AG09309 (cell line): ENCODE measurements around the gene RPL12.

ENCODE experiments used
- DNase-seq: peaks from one replicate; pipeline ENCODE4 v3.0.0-alpha.2; 2010; ENCODE audit warnings: low read depth
- H3K4me3 ChIP-seq: 2 replicates; pipeline ENCODE4 v1.5.1; 2011; ENCODE audit warnings: mild to moderate bottlenecking, low read depth, low read length, moderate library complexity; ENCODE audit not compliant: control insufficient read depth
- TF ChIP-seq, protein P1 (sequence below): IDR thresholded peaks from 2 replicates; pipeline ENCODE4 v1.5.1; 2011; ENCODE audit warnings: mild to moderate bottlenecking, low read depth, low read length, inconsistent platforms; ENCODE audit not compliant: insufficient read depth, control insufficient read depth; ENCODE audit errors: missing control alignments

Gene RPL12

DNA sequence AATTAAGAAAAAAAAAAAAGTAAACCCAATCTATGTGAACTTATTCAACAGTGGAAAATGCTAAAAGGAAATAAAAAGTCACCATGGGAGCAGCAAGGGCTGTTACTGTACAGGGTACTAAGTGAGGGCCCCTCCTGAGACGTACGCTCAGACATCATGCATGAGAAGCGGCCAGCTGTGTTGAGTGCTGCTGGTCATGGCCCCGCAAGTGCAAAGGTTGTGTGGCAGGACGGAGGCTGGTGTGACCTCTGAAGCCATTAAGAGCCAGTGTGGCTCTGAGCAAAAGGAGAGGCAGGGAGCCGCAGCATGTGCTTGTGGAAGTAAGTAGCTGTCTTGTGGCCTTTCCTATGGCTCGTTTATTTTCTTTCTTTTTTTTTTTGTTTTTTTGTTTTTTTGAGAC lies 30.1 kb downstream of the RPL12 start:
- no peak overlapping the region for H3K4me3 ChIP-seq
- no peak for DNase-seq

DNA sequence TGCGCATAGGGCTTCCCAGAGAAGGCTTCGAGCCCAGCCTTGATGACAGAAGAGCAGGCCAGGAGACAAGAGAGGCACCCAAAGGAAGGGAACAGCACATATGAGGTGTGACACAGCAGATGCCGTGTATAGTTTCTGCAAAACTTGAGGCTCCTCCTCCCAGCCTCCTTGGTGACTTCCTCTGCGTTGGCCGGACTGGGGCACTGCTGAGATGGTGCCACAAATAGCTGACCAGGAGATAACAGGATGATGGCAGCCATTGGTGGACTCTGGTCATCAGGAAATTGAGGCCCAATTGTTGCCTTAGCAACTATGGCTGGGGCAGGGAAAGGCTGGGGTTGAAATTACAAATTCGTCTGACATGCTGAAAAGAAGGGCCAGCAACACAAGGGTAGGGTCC lies 31.9 kb downstream of the RPL12 start:
- no peak overlapping the region for H3K4me3 ChIP-seq
- TF ChIP-seq, protein P1, sequence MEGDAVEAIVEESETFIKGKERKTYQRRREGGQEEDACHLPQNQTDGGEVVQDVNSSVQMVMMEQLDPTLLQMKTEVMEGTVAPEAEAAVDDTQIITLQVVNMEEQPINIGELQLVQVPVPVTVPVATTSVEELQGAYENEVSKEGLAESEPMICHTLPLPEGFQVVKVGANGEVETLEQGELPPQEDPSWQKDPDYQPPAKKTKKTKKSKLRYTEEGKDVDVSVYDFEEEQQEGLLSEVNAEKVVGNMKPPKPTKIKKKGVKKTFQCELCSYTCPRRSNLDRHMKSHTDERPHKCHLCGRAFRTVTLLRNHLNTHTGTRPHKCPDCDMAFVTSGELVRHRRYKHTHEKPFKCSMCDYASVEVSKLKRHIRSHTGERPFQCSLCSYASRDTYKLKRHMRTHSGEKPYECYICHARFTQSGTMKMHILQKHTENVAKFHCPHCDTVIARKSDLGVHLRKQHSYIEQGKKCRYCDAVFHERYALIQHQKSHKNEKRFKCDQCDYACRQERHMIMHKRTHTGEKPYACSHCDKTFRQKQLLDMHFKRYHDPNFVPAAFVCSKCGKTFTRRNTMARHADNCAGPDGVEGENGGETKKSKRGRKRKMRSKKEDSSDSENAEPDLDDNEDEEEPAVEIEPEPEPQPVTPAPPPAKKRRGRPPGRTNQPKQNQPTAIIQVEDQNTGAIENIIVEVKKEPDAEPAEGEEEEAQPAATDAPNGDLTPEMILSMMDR = no peak
- no peak for DNase-seq

More for the DNA sequence above, 30.1 kb downstream of the RPL12 start:
- TF ChIP-seq, protein P1 = no peak

DNA sequence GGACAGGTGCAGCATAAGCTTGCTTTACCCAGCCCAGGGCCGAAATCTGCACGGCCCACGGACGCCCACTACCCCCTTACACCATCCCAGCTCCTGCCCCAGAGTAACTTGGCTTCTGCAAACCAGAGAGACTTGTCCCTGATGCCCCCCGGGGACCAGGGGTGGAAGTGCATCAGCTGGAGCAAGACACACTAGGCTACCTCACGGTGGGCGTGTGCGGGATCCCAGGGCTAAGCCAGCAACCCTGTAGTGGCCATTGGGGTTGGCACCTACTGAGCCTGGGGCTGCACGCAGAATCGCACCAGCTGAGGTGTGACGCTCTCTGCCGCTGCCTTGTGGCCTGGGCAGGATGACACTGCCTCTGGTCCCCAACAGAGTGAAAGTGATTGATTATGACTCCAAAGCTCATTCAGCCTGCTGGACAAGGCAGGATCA lies 33.2 kb downstream of the RPL12 start:
- TF ChIP-seq, protein P1 = no peak
- H3K4me3 ChIP-seq = no peak overlapping the region
- no peak for DNase-seq

DNA sequence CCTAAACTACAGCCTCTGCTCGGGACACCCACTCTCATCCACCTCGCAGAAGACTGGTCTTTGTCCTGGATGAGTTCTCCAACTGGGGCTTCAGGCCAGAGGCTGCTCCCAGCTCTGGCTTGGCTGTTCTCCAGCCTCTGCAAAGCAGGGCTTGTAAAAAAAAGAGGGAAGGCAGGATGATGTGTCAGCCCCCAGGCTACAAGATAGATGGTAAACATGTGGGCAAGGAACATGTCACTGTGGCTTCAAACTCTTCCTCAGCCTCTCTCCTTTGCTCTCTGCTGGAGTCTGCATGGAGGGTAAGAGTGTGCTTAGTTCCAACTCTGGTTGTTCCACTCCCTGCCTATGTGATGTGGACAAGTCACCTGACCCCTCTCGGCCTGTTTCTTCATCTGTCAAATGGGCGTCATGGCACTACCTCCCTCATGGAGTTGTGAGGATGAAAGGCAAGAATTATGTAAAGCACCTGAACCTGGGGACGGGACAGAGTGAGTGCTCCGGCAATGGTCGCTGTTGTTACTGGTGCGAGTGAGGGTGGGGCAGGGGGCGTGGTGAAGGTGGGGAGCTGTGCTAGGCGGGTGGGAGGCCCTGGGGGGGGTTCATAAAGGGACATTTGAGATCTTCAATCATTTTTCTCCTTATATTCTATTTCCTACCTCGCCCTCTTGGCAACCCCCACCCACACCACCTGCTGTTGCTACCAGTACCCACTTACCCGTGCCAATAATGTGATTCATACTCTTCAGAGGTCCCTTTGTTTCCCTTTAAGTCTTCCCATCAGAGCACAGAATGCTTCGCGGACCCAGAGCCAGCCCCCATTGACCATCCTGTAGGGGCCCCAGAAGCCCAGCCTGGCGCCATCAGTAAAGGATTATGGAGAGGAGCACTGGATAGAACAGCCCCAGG lies 33.8 kb downstream of the RPL12 start:
- no peak overlapping the region for H3K4me3 ChIP-seq
- TF ChIP-seq, protein P1 = no peak
- peak; percentile 57 for DNase-seq

DNA sequence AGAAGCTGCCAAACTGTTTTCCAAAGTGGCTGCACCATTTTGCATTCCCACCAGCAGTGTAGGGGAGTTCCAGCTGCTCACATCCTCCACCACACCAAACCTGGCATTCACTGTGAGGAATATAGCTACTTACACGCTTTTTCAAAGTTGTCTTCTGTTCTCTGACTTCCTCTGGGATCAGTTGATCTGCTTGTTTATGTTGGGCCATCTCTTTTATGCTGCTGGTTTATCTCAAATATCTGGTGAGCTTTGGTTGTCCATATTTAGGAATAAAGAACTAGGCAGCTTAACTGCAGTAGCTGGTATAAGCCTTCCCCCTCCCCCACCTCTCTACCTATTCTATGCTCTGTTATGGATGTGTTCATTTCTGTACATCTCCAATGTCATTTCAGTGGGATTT lies 35.5 kb downstream of the RPL12 start:
- DNase-seq = no peak
- H3K4me3 ChIP-seq = no peak overlapping the region
- TF ChIP-seq, protein P1 = no peak

DNA sequence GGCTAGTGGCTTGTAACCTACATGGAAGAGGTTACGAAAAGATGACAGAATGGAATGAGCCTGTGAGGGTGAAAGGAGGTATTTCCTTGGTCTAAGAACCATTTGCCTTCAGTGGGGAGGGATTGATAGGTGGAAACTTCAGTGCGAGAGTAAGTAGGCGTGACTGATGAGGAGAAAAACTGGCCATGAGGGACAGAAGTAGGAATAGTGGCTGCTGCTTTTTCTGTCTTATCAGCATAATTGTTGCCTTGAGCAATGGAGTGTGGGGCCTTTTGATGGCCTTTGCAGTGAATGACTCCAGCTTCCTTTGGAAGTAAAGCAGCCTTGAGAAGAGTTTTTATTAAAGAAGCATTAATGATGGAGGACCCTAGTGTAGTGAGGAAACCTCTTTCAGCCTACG lies 36.1 kb downstream of the RPL12 start:
- TF ChIP-seq, protein P1 = no peak
- H3K4me3 ChIP-seq = no peak overlapping the region
- no peak for DNase-seq

DNA sequence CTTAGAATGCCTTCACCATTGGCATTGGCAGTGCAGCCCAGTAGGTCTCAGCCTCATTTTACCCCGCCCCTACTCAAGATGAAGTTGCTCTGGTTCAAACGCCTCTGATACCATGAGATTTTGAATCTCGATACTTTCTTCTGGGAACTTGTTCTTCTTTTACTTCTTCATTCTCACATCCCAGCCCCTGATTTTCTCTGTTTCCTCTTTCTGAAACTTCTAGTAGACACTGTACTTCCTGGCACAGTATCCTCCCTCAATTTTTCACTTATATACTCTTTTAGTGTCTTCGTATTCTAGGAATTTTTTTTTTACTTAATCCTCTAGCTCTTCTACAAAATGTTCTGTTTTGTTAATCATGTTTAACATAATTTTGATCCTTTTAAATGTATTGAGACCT lies 40.1 kb downstream of the RPL12 start:
- TF ChIP-seq, protein P1 = no peak
- DNase-seq = no peak
- no peak overlapping the region for H3K4me3 ChIP-seq
